Measurements from ENCODE around the gene BEND7.

Gene BEND7

DNA sequence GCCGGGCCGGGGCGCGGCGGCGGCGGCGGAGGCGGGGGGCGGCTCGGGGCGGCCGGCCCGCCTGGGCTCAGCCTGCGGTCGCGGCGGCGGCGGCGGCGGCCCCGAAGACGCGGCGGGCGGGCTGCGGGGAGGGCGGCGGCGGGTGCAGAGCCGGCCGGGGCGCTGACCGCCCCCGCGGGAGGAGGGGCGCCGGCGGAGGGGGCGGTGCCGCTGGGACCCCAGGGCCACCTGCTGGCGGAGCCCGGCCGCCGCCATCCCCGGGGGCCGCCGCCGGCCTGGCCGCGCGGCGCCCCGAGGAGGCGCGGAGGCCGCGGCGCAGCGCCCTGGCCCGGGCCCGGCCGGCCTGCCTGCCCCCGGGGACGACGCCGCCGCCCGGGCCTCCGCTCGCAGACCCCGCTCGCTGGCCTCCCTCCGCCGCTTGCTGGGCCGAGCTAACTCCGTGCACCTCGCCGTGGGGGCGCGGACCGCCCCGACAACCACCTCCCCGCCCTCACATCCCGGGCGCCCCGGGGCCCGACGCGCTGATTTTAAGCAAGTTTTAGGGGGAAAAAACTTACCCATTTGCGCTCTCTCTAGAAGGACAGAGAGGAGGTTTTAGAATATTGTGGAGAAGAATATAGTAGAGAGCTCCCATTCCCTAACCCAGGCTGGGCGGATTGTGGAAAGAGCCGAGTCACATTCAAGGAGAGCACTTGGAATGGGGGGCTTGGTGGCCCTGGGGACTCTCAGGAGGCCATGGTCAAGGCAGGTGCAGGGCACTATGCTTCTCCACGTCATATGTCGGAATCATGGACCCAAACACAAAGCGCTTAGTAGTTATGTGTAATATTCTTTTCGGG lies at the start of gene BEND7:
TSS of gene BEND7 (minus strand) at position 140 of the 839 bp plus-strand sequence. CDS start 481 bp downstream, outside the sequence.
- no peak for DNase-seq (ENCODE audit: low spot score)
- TF ChIP-seq, protein P1, sequence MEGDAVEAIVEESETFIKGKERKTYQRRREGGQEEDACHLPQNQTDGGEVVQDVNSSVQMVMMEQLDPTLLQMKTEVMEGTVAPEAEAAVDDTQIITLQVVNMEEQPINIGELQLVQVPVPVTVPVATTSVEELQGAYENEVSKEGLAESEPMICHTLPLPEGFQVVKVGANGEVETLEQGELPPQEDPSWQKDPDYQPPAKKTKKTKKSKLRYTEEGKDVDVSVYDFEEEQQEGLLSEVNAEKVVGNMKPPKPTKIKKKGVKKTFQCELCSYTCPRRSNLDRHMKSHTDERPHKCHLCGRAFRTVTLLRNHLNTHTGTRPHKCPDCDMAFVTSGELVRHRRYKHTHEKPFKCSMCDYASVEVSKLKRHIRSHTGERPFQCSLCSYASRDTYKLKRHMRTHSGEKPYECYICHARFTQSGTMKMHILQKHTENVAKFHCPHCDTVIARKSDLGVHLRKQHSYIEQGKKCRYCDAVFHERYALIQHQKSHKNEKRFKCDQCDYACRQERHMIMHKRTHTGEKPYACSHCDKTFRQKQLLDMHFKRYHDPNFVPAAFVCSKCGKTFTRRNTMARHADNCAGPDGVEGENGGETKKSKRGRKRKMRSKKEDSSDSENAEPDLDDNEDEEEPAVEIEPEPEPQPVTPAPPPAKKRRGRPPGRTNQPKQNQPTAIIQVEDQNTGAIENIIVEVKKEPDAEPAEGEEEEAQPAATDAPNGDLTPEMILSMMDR (IDR thresholded peaks at IDR 0.05) = no peak
- Histone ChIP-seq H3K27ac (peak within 1 kb of the TSS; percentile 65 to 87), H3K4me3 (peak within 1 kb of the TSS; percentile 78)

- H3K27ac ChIP-seq = no peak overlapping the region
Observed at GRCh38 chr10:13573960-13574359, 45.1 kb upstream of the BEND7 start.

DNA sequence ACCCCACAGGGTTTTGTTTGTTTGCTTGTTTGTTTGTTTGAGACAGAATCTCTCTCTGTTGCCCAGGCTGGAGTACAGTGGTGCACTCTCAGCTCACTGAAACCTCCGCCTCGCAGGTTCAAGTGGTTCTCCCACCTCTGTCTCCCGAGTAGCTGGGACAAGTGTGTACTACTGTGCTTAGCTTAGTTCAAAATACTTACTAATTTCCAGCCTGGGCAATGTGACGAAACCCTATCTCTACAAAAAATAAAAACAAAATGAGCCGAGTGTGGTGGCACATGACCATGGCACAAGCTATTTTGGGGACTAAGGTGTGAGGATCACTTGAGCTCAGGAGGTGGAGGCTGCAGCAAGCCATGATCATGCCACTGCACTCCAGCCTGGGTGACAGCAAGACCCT lies 42.7 kb upstream of the BEND7 start:
- TF ChIP-seq, protein P1 (IDR thresholded peaks at IDR 0.05) = no peak
- H3K27ac ChIP-seq = no peak overlapping the region
- no peak for DNase-seq (ENCODE audit: low spot score)
- no peak overlapping the region for H3K4me3 ChIP-seq

More at GRCh38 chr10:13573960-13574359, 45.1 kb upstream of the BEND7 start:
- TF ChIP-seq, protein P1 (IDR thresholded peaks at IDR 0.05) = no peak
- no peak overlapping the region for H3K4me3 ChIP-seq
- no peak for DNase-seq (ENCODE audit: low spot score)

GRCh38 chr10:13567030-13567429 lies 38.2 kb upstream of the BEND7 start:
- TF ChIP-seq, protein P1 (IDR thresholded peaks at IDR 0.05) = no peak
- DNase-seq (ENCODE audit: low spot score) = no peak

DNA sequence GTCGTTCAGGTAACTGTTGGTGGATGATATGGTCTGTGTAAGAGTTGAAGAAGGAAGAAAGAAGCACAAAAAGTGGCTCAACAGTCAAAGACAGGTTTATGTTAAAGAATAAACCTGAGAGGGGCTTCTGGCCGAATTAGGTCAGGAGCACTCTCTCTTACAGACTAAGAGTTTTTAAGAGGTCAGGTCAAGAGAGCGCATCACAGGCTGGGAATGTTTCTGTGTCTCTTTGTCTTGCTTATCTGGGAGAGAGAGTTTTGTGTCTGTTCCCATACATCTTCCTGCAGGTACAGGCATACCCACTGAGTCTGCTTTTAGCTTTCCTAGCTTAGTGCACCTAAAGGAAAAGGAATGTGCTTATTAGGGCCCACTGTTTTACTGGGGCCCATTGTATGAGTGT lies 35.8 kb upstream of the BEND7 start:
- TF ChIP-seq, protein P1 (IDR thresholded peaks at IDR 0.05) = no peak
- Histone ChIP-seq H3K4me3 (no peak overlapping the region), H3K27ac (no peak overlapping the region)
- DNase-seq (ENCODE audit: low spot score) = no peak

More at GRCh38 chr10:13567030-13567429, 38.2 kb upstream of the BEND7 start:
- Histone ChIP-seq H3K4me3 (no peak overlapping the region), H3K27ac (no peak overlapping the region)

- DNase-seq (ENCODE audit: low spot score) = no peak
- TF ChIP-seq, protein P1 (IDR thresholded peaks at IDR 0.05) = no peak
- Histone ChIP-seq H3K27ac (no peak overlapping the region), H3K4me3 (no peak overlapping the region)
Observed at GRCh38 chr10:13563481-13564445, 34.9 kb upstream of the BEND7 start.

Measured in coronary artery (tissue), 2 donors.